Spleen (tissue), 11 donors: Measurements from ENCODE around the gene CXCL13. TPM values are rescaled to one million over a fixed set of nuclear protein-coding genes. Genes with fewer than 3 reads are reported as not detected.

ENCODE experiments used
- DNase-seq: peaks from one replicate; pipeline ENCODE4 v3.0.0-alpha.2; 2020
- H3K27ac ChIP-seq, 8 donors: fragments of 200-600 bp; sonication (generic) in 7 of 8; 1 replicate in 4 of 8; 2 replicates in 4 of 8; pipeline versions ENCODE4 v1.5.0 to v1.8.0; 2016 to 2021; ENCODE audit warnings: inconsistent platforms in 4 of 8, mild to moderate bottlenecking in 4 of 8, moderate library complexity in 1 of 8
- H3K27me3 ChIP-seq, 7 donors: fragments of 200-600 bp; sonication (generic) in 6 of 7; replicated peaks in 1 of 7; 1 replicate in 4 of 7; 2 replicates in 3 of 7; pipeline versions ENCODE4 v1.5.0 to v1.8.0; 2016 to 2021; ENCODE audit warnings: inconsistent platforms in 3 of 7, mild to moderate bottlenecking in 1 of 7
- H3K36me3 ChIP-seq, 6 donors: fragments of 200-600 bp; sonication (generic) in 5 of 6; 1 replicate in 4 of 6; 2 replicates in 2 of 6; pipeline versions ENCODE4 v1.5.0 to v1.8.0; 2016 to 2021; ENCODE audit warnings: inconsistent platforms in 2 of 6
- H3K4me1 ChIP-seq, 6 donors: fragments of 200-600 bp; sonication (generic) in 5 of 6; 1 replicate in 3 of 6; 2 replicates in 3 of 6; pipeline versions ENCODE4 v1.5.0 to v1.8.0; 2016 to 2021; ENCODE audit warnings: inconsistent platforms in 3 of 6
- H3K4me3 ChIP-seq, 8 donors: fragments of 200-600 bp; sonication (generic) in 7 of 8; 1 replicate in 4 of 8; 2 replicates in 4 of 8; pipeline versions ENCODE4 v1.5.0 to v1.8.0; 2016 to 2021; ENCODE audit warnings: inconsistent platforms in 4 of 8, mild to moderate bottlenecking in 4 of 8, moderate library complexity in 2 of 8
- H3K9me3 ChIP-seq, 8 donors: fragments of 200-600 bp; sonication (generic) in 7 of 8; 1 replicate in 4 of 8; 2 replicates in 4 of 8; pipeline versions ENCODE4 v1.5.0 to v1.8.0; 2016 to 2021; ENCODE audit warnings: inconsistent platforms in 4 of 8
- POLR2A ChIP-seq, 3 donors: fragments of 450-650 bp; IDR thresholded peaks; one replicate each; pipeline ENCODE4 v1.5.1; 2017; ENCODE audit warnings: antibody characterized with exemption in 3 of 3, mild to moderate bottlenecking in 1 of 3
- POLR2AphosphoS5 ChIP-seq, 3 donors: sonication (generic); formaldehyde crosslinking; IDR thresholded peaks; one replicate each; pipeline ENCODE4 v1.5.1; 2017; ENCODE audit warnings: antibody characterized with exemption in 3 of 3
- WGBS, 5 donors: extraction: QIAGEN DNeasy Blood & Tissue Kit in 3 of 5; methylation state at CpG; one replicate each; pipeline versions ENCODE4 v1.1.5 to v1.1.7; 2013 to 2018; 5-methylcytosine and 5-hydroxymethylcytosine counted together
- intact Hi-C: fragments of 100-400 bp; cut with DNase I; formaldehyde crosslinking; loops from one replicate; pipeline ENCODE4 v1.15.0; 2023; ENCODE audit warnings: low total_unique reads
- polyA plus RNA-seq, 3 donors: library from polyadenylated mRNA; stranded (reverse); fragments of 200-250 nt; gene quantifications; one replicate each; pipeline ENCODE4 v1.2.1, GENCODE V29; 2013
- total RNA-seq, 7 donors: library from RNA; depleted of rRNA in 3 of 7; stranded (reverse); fragments of >200 nt in 3 of 7; fragmentation: NEBNext Ultra II Directional in 4 of 7; extraction: Animal tissue kit (Norgen Biotek cat#: 25700) in 4 of 7; gene quantifications; one replicate each; pipeline versions ENCODE4 v1.1.0 to v1.2.1, GENCODE V29; 2016 to 2021
- TF ChIP-seq, protein P1 (sequence below), 11 experiments: fragments of 200-600 bp in 7 of 11; fragments of 450-650 bp in 4 of 11; sonication (generic) in 4 of 11; IDR thresholded peaks in 8 of 11; conservative IDR thresholded peaks in 3 of 11; 1 replicate in 7 of 11; 2 replicates in 4 of 11; pipeline versions ENCODE4 v1.4.0 to v1.8.0; 2016 to 2021; ENCODE audit warnings: antibody characterized with exemption in 11 of 11, inconsistent platforms in 4 of 11, mild to moderate bottlenecking in 1 of 11
- donor health status: healthy with polysubstance abuse.
- donor health status: DM: no; HTN: no; CAD: no; lungs with moderate emphysema.
- donor health status: DM: no; HTN: no; CAD: no.
- donor health status: Bipolar disorder and iron deficiency.
- donor health status: healthy.
- donor health status: DM: no; HTN: no; CAD: no.
- donor health status: DM: yes; HTN: yes; CAD: no.

The CXCL13 gene
- total and polyA plus RNA-seq, 10 donors: 95.5 to 1,297 (median 371) TPM

DNA sequence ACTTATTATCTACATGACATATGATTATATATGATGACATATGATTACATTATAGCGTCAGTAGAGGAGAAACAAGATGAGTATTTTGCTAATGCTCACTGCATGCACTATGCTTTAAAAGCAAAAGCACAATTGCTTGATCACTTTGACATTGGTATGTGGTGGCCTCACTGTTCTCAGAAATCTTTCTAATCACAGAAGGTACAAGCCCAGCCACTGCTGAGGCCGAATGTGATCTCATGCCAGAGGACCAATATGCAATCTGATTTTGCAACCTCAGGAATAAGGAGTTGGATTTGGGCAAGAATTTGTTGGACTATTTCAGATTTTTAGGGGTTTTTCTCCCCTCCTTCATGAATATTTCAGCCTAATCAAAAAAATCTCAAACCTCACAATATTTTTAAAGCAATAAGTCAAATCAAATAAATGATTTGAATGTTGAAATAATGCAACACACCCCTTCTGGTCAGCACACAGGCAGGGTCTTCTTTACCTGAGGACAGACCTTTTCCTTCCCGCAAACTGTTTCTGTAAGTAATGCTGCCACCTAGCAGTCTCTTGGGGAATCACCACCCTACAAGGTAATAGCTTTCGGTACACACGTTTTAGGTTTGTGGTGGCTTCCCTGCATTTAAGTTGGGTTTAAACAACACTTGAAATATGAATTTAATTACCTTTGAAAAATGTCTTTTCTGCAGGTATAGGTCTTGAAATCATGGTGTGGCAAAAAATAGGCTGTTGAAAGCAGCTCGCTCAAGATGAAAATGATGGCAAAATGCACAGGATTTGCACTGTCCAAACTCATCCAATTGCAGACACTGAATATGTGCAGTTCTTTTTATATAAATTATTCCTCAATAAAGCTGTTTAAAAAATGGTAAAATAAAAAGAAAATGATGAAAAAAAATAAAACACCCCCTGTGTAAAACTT lies 4.8 kb upstream of the CXCL13 start:
- intact Hi-C loops: no loop called here
- TF ChIP-seq POLR2A (IDR thresholded peaks at IDR 0.05): no peak
- TF ChIP-seq, protein P1, sequence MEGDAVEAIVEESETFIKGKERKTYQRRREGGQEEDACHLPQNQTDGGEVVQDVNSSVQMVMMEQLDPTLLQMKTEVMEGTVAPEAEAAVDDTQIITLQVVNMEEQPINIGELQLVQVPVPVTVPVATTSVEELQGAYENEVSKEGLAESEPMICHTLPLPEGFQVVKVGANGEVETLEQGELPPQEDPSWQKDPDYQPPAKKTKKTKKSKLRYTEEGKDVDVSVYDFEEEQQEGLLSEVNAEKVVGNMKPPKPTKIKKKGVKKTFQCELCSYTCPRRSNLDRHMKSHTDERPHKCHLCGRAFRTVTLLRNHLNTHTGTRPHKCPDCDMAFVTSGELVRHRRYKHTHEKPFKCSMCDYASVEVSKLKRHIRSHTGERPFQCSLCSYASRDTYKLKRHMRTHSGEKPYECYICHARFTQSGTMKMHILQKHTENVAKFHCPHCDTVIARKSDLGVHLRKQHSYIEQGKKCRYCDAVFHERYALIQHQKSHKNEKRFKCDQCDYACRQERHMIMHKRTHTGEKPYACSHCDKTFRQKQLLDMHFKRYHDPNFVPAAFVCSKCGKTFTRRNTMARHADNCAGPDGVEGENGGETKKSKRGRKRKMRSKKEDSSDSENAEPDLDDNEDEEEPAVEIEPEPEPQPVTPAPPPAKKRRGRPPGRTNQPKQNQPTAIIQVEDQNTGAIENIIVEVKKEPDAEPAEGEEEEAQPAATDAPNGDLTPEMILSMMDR (IDR thresholded peaks at IDR 0.05 in 8 of 11, conservative IDR thresholded peaks at IDR 0.05 in 3 of 11): peak; percentile 18 to 78 (median 67)
- Histone ChIP-seq H3K27me3 (no peaks in the 10 kb centered on the region), H3K27ac (no peak overlapping the region), H3K9me3 (peaks cover 0 to 4% (median 0%) of the 10 kb centered on the region in 8 donors), H3K4me1 (peaks cover 0 to 11% (median 0%) of the 10 kb centered on the region in 6 donors), H3K36me3 (no peaks in the 10 kb centered on the region), H3K4me3 (no peak overlapping the region)
- no peak for DNase-seq
- WGBS, 5 donors: 33 to 44% (median 37%) methylated on average over 6 of the region's 6 CpGs

DNA sequence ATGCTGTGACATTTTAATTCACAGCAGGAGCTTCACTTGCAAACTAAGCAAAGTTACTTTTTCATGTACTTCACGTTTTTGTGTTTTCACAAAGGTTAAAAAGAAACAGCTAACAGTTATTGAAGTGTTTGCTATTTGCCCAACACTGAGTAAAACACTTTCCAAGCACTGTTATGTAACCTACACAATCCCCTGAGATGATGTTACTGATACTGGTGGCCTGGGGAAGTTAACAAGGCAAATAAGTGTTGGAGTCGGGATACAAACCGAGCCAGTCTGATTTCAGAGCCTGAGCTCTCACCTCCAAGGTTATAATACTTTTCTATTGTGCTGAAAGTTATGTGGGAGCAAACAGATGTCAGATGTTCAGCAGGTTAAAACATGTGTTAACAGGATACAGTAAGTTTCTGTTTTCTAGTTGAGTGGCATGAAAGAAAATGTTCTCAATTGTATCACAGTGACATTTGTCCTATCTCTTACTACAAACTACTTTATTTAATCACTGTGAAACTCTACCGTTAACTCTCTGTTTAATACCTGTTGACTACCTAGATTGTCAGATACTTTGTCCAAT lies 3.9 kb upstream of the CXCL13 start:
- H3K4me1 ChIP-seq: peaks cover 0 to 11% (median 0%) of the 10 kb centered on the region in 6 donors
- H3K27me3 ChIP-seq: no peaks in the 10 kb centered on the region
- DNase-seq: no peak
- no peaks in the 10 kb centered on the region for H3K36me3 ChIP-seq
- 59 to 85% (median 68%) methylated on average over 4 of the region's 4 CpGs for WGBS, 5 donors
- H3K4me3 ChIP-seq: no peak overlapping the region
- intact Hi-C loops: no loop called here
- TF ChIP-seq POLR2A (IDR thresholded peaks at IDR 0.05): no peak
- TF ChIP-seq, protein P1 (IDR thresholded peaks at IDR 0.05 in 8 of 11, conservative IDR thresholded peaks at IDR 0.05 in 3 of 11): no peak
- TF ChIP-seq POLR2AphosphoS5 (IDR thresholded peaks at IDR 0.05): no peak
- H3K9me3 ChIP-seq: peaks cover 0 to 4% (median 0%) of the 10 kb centered on the region in 8 donors
- no peak overlapping the region for H3K27ac ChIP-seq

DNA sequence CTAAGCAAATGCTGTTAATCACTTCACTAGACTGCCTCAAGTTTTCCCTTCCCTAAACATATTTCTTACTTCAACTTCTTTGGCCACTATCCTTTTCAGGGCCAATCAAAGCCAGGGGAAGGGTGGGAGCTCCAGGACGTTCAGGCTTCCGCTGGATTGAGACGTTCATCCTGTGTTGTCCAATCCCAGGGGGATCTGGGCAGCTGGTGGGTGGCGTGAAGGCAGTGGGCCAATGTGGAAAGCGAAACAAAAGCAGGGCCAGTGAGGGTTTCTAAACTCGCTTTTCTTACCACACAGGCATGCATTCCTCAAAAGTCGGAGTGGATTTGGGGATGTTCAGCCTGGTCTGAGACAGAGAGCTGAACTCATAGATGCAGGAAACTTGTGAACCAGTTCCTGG lies 7.6 kb downstream of the CXCL13 start:
- WGBS, 5 donors: 69 to 83% (median 76%) methylated on average over 7 of the region's 7 CpGs
- Histone ChIP-seq H3K36me3 (no peaks in the 10 kb centered on the region), H3K27me3 (no peaks in the 10 kb centered on the region), H3K4me3 (no peak overlapping the region), H3K4me1 (peaks cover 0 to 2% (median 0%) of the 10 kb centered on the region in 6 donors), H3K27ac (no peak overlapping the region), H3K9me3 (no peaks in the 10 kb centered on the region)
- TF ChIP-seq POLR2A (IDR thresholded peaks at IDR 0.05) (no peak), POLR2AphosphoS5 (IDR thresholded peaks at IDR 0.05) (peak in 1 of 3 donors; percentile 51)
- TF ChIP-seq, protein P1 (IDR thresholded peaks at IDR 0.05 in 8 of 11, conservative IDR thresholded peaks at IDR 0.05 in 3 of 11): no peak
- intact Hi-C loops: no loop called here
- no peak for DNase-seq

DNA sequence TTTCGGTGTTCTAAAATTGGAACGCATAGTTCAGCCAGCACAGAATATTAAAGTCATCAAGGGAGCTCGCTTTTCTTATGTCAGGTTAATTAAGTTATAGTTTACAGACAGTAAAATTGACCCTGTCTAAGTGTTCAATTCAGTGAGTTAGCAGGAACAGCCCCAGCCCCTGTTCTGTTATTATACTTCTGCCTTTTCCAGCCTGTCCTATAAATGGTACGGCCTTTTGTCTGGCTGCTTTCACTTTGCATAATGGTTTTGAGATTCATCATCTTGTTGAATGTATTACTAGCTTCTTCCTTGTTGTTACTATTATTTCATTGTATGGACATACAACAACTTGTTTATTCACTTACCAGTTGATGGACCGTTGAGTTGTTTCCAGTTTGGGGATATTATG lies 9.5 kb downstream of the CXCL13 start:
- Histone ChIP-seq H3K36me3 (no peaks in the 10 kb centered on the region), H3K9me3 (no peaks in the 10 kb centered on the region), H3K4me1 (peaks cover 0 to 10% (median 3%) of the 10 kb centered on the region in 6 donors), H3K27me3 (peaks cover 0 to 5% (median 0%) of the 10 kb centered on the region in 7 donors), H3K27ac (no peak overlapping the region), H3K4me3 (no peak overlapping the region)
- 74 to 82% (median 79%) methylated on average over 5 of the region's 5 CpGs for WGBS, 5 donors
- intact Hi-C loops: no loop called here
- TF ChIP-seq POLR2A (IDR thresholded peaks at IDR 0.05): no peak
- TF ChIP-seq, protein P1 (IDR thresholded peaks at IDR 0.05 in 8 of 11, conservative IDR thresholded peaks at IDR 0.05 in 3 of 11): no peak
- no peak for TF ChIP-seq POLR2AphosphoS5 (IDR thresholded peaks at IDR 0.05)
- DNase-seq: no peak
